Middle frontal gyrus (tissue), 1 donor: Measurements from ENCODE around the gene SPEN.
"Not testable (repeated sequence)": the region's sequence is repeated elsewhere in the genome, so short reads cannot be mapped to it uniquely, and the experiment has no call there.

ENCODE experiments used
- DNase-seq: peaks from one replicate; pipeline ENCODE4 v3.0.0-alpha.2; 2015; ENCODE audit warnings: low spot score; ENCODE audit errors: extremely low spot score

Gene SPEN, protein sequence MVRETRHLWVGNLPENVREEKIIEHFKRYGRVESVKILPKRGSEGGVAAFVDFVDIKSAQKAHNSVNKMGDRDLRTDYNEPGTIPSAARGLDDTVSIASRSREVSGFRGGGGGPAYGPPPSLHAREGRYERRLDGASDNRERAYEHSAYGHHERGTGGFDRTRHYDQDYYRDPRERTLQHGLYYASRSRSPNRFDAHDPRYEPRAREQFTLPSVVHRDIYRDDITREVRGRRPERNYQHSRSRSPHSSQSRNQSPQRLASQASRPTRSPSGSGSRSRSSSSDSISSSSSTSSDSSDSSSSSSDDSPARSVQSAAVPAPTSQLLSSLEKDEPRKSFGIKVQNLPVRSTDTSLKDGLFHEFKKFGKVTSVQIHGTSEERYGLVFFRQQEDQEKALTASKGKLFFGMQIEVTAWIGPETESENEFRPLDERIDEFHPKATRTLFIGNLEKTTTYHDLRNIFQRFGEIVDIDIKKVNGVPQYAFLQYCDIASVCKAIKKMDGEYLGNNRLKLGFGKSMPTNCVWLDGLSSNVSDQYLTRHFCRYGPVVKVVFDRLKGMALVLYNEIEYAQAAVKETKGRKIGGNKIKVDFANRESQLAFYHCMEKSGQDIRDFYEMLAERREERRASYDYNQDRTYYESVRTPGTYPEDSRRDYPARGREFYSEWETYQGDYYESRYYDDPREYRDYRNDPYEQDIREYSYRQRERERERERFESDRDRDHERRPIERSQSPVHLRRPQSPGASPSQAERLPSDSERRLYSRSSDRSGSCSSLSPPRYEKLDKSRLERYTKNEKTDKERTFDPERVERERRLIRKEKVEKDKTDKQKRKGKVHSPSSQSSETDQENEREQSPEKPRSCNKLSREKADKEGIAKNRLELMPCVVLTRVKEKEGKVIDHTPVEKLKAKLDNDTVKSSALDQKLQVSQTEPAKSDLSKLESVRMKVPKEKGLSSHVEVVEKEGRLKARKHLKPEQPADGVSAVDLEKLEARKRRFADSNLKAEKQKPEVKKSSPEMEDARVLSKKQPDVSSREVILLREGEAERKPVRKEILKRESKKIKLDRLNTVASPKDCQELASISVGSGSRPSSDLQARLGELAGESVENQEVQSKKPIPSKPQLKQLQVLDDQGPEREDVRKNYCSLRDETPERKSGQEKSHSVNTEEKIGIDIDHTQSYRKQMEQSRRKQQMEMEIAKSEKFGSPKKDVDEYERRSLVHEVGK (N-terminal part only)

DNA sequence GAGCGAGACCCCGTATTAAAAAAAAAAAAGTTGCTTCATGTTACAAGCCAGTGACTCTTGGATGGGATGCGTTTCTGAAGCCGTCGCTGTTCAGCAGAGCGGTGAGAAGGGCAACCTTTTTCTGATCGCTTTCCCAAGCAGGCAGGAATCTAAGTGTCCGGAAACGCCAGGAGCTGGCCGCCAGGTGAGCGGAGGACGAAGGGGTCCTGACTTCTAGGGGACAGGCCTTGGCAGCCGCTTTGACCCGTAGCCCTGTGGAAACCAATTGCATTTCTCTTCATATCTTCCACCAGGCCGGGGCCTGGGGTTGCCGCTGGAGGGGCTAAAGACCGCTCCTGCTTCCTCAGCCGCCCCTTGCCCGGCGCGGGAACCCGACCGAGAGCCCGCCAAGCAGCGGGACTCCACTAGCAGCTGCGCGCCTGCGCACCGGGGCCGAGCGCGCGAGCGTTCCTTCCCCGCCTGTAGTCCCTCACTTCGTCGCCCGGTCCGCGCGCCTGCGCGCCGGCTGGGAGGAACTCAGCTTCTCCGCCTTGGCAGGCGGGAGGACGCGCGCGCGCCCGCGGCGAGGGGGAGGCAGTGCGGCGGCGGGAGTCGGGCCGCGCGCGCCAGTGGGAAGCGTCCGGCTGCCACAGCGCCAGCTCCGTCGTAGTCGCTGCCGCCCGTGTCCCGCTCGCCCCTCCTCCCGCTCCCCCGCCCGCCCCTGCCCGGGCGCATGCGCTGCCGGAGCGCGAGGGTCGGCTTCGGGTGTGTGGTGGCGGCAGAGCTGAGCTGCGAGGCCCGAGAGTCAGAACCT, at the start of gene SPEN:
Gene SPEN (plus strand): TSS at position 608 of the 793 bp plus-strand sequence. CDS start 361 bp downstream, outside the sequence.
- DNase-seq, result peak; percentile 95

DNA sequence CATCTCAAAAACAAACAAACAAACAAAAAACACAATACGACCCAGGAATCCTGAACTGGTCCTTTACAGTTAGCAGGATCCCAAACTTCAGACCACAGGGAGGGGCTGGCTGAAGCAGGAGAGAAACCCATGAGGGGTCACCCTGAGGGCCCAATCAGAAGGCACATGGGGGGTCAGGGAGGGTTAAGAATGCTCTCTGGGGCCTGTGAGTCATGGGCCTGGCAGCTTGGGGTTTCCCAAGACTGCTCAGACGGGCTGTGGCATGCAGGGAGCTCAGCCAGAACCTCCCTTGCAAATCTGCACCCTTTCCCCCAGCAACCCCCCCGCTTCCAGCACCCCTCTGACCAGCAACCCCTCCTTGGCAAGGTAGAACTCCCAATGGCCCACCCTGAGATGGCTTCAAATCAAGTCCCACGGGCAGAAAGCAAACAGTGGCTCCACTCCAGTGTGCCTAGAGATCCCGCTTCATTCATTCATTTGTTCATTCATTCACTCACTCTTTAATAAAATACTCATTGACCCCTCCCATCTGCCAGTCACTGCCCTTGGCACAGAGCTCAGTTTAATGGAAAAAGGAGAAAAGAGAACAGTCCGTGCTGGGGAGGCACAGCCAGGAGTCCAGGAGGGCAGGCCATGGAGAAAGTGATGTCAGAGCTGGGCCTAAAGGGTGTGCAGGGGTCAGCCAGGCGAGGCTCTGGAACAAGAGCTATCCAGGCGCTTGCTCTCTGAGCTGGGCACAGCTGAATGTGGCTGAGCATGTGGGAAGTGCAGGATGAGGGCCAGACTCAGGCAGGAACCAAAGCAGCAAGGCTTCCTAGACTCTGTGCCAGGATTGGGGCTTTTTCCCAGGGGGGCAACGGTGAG, 48.3 kb upstream of the SPEN start:
- DNase-seq, result no peak

DNA sequence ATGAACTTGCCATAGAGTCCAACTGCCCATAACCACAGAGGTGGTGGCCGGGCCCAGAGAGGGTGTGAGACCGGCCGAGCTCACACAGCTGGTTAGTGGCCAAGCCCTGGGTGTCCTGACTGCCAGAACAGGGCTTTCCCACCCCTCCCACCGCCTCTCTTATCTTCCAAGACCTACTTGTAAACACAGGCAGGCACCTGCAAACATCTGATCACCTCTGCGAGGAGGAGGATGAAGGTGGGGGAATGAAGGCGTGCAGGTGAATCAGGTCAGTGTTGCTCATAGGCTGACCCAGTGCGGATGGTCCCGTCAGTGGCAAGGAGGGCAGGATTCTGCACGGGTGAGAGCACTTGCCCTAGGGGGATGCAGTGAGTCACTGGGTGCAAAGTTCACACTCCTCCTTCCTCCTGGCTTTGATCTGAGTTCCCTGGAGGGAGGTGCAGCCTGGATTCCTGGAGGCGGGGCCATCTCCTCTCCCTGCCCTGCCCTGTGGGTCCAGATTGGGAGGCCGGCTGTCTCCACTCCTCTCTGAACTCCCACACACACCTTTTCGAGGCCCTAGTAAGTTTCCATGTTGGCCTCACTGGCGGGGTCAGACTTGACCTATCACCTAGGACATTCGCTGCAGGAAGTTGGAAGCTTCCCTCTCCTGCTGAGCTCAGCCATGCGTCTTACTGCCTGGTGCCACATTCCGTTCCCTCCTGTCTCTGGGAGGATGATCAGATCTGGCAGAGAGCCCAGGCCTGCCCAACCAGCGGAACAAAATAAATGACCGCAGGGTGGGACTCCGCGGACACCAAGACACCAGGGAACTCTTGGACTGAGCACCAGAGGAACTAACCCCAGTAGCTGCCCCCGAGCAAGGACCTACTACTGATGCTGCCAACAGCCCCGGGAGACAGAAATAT, 47.3 kb upstream of the SPEN start:
- DNase-seq, result no peak

DNA sequence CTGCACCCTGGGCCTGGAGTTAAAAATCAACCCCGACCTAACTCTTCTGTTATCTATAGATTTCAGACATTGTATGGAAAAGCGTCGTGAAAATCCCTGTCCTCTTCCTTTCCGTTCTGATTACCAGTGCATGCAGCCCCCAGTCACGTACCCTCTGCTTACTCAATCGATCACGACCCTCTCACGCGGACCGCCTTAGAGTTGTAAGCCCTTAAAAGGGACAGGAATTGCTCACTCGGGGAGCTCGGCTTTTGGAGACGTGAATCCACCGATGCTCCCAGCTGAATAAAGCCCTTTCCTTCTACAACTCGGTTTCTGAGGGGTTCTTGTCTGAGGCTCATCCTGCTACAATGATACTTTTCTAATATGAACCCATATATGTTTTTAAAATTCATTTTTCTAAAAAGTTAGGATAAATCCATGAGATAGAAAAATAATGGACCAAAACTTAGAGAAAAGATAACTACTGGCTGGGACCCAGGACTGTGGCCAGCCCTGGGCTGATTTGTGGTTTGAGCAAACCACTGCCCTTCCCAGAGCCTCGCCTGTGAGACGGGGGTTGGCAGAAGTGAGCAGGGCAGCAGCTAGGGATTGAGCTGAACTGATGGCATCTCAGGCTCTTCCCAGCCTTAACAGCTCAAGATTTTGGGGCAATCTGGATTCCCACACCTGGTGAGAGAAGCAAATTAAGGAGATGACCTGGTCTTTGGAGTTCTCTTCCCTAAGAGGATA, 45.1 kb upstream of the SPEN start:
- DNase-seq, result no peak

DNA sequence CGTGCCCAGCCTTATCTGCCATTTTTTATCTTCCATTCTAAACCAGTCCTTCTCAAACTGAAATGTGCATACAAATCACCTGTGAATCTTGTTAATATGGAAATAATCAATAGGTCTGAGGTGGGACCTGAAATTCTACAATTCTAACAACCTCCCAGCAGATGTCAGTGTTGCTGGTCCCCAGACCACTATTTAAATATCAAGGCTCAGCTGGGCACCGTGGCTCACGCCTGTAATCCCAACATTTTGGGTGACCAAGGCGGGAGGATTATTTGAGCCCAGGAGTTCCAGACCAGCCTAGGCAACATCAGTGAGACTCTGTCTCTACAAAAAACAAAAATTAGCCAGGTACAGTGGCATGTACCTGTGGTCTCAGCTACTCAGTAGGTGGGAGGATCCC, 44.1 kb upstream of the SPEN start:
- DNase-seq, result no peak

DNA sequence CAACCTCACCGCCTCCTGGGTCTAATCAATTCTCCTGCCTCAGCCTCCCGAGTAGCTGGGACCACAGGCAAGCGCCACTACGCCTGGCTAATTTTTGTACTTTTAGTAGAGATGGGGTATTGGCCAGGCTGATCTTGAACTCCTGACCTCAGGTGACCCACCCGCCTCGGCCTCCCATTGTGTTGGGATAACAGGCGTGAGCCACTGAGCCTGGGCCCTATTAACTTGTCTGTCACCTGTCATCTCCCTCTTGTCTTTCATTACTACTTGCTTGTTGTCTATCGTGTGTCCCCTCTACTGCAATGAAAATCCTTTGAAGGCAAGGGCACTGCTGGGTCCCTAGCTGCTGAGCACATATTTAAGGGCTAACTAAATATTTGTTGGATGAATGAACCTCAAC, 43.4 kb upstream of the SPEN start:
- DNase-seq, result no peak

DNA sequence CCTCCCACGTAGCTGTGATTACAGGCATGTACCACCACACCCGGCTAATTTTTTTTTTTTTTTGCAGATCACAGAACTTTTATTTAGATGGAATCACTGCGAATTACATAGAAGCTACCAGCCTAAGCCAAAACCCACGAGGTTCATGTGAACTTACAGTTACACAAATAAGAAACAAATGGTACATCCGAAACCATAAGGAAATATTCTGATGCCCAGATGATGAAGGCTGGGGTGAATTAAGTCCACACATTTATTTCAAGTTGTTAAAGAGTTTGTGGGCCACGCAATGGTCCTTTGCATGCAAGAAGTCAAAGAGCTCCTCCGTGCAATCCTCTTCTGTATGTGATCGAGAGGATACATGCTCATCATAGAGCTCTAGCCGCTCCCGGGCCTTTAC, 40.4 kb upstream of the SPEN start:
- no peak for DNase-seq

DNA sequence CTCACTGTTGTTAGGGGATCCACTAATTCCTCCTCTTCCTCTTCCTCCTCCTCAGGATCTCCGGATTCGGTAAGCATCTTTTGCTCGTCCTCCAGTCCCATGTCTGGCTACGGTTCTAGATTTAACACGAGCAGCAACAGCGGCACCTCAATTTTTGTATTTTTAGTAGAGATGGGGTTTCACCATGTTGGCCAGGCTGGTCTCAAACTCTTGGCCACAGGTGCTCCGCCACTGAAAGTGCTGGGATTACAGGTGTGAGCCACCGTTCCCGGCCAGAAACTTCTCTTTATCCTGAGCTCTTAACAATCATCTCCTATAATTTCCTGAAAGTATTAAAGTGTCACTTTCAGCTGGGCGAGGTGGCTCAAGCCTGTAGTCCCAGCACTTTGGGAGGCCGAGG, 40.0 kb upstream of the SPEN start, which contains the start of gene UQCRHL:
Gene UQCRHL (minus strand): TSS at position 101 of the 400 bp plus-strand sequence. CDS start 0 bp downstream, at position 101.
- DNase-seq, result not testable (repeated sequence)

DNA sequence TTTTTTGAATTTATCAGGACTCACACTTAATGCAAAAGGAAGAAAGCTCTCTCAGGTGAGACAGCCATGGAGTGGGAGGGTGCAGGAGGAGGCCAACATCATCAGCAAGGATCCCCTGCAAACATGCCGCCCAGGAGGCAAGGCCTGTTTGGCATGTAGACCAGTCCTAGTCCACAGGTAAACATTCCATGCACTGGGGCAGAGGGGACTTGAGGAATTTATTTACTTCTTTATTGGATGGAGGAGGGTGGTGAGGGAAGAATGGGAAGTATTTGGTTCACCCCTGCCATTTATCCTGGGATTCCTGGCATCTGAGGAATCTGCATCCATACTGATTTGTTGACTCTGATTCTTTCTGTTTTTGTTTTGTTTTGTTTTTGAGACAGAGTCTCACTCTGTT, 38.6 kb upstream of the SPEN start:
- DNase-seq, result no peak

DNA sequence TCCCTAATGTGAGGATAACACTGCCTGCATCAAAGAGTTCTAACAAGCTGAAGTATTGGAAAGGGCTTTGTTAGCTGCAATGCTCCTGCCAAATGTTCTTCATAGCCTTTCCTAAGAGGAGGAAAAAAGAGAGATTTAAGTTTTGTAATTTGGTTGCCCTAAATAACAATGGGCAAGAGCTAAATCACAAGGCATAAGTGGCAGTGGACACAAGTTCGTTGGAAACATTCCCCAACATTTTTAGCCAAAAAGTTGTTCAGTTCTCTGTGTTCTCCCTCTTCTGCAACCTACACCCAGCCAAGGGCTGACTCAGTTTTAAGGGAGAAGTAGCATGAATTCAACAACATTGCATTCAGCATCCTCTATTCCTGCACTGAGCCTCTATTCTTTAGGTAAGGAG, 37.4 kb upstream of the SPEN start:
- peak; percentile 25 for DNase-seq

DNA sequence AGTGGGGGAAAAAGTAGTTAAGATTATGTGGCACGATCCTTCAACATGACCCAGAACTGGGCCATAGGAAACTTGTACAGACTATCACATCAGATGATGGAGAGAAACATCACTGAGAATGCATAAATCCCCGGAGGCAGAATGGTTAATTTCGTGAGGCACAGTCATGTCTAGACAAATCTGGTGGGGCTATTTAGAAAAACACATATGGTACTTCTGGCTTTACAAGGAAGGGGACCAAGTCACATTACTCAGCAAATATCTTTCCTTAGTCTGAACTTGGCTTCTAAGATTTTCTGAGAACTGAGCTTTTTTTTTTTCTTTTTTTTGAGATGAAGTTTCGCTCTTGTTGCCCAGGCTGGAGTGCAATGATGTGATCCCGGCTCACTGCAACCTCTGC, 30.8 kb upstream of the SPEN start:
- no peak for DNase-seq

DNA sequence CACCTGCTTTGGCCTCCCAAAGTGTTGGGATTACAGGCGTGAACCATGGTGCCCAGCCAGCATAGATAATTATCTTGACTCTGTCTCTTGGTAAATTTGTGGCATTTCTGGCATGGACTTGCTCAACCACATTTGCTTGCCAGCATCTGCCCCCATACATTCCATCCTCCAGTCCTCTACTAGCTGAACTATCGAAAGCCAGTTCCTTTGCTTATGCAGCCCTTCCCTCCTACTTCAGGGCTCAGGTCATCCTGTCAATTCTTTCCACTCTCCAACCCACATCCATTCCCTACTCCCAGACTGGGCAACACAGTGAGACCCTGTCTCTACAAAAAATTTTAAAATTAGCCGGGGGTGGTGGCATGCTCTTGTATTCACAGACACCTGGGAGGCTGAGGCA, 27.0 kb upstream of the SPEN start:
- no peak for DNase-seq

DNA sequence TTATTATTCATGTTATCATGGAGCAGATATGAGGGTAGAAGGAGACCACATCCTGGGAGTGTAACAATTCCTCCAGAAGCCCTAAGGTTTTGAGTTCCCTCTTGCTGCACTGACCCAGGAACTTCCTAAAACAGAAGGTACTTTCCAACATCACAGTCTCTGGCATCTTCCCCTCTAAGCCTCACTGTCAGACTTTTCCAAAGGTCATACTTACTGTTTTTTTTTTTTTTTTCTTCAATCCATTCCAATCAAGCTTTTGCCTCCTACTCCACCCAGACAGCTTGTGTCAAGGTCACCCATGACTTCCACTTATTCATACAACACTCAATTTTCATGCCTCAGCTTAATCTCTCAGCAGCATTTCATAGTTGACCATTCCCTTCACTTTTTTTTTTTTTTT, 21.7 kb upstream of the SPEN start:
- DNase-seq, result no peak

DNA sequence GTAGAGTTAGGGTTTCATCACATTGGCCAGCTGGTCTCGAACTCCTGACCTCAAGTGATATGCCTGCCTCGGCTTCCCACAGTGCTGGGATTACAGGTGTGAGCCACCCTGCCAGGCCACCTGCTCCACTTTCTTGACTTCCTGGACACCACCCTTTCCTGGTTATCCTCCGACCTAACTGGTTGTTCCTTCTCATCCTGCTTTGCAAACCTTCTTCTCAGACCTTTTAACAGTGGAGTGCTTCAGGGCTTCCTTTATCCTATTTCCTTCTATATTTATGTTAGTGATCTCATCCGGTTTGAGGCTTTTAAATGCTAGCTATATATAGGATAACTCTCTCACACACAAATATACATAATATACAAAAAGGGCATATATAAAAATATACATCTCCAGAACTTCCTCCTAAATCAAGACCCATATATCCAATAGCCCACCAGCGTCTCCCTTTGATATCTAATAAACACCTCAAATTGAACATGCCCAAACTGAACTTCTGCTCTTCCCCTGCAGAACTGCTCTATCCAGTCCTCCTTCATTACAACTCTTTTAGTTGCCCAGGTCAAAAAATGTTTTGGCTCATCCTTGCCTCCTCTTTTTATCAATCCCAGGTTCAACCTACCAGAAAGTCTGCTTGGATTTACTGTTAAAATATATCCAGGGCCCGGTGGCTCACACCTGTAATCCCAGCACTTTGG, 20.5 kb upstream of the SPEN start:
- DNase-seq, result no peak

DNA sequence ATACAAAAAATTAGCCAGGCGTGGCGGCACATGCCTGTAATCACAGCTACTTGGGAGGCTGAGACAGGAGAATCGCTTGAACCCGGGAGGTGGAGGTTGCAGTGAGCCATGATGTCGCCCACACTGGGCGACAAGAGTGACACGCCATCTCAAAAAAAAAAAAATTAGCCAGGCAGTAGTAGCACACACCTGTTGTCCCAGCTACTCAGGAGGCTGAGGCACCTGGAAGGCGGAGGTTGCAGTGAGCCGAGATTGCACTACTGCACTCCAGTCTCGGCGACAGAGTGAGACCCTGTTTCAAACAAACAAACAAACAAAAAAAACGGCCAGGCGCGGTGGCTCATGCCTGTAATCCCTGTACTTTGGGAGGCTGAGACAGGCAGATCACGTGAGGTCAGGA, 19.9 kb upstream of the SPEN start:
- not testable (repeated sequence) for DNase-seq

DNA sequence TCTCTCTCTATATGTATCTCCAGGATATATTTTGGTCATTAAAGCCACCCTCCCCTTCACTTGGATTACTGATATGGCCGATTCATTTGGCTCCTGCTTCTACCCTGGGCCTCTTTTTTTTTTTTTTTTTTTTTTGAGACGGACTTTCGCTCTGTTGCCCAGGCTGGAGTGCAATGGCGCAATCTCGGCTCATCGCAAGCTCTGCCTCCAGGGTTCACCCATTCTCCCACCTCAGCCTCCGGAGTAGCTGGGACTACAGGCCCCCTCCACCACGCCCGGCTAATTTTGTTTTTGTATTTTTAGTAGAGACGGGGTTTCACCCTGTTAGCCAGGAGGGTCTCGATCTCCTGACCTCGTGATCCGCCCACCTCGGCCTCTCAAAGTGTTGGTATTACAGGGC, 18.6 kb upstream of the SPEN start:
- not testable (repeated sequence) for DNase-seq

DNA sequence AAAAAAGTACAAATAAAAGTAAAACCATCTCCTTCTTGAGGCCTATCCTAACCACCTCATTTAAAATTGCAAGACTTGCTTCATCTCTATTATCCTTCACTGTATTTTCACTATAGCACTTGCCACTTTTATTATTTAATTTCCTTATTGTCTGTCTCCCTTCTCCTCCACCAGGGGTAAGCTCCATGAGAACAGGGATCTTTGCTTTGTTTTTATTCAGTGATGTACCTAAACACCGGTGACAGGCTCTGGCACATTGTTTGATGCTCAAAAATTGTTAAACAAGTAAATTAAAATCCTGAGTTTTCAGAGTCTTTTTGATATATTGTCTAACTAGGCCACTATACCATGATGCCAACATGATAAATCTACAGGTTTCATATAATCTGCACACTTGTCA, 17.2 kb upstream of the SPEN start:
- DNase-seq, result no peak
